NCI-H1105 treated with DMSO at 0.1 percent for 48 hours (cell line): ENCODE measurements around the gene HNRNPR.
"Not testable (repeated sequence)": the region's sequence is repeated elsewhere in the genome, so short reads cannot be mapped to it uniquely, and the experiment has no call there.

Experiments
- DNase-seq: peaks from one replicate; lab custom pipeline; 2025; lab: John Stamatoyannopoulos, UW

The HNRNPR gene

DNA sequence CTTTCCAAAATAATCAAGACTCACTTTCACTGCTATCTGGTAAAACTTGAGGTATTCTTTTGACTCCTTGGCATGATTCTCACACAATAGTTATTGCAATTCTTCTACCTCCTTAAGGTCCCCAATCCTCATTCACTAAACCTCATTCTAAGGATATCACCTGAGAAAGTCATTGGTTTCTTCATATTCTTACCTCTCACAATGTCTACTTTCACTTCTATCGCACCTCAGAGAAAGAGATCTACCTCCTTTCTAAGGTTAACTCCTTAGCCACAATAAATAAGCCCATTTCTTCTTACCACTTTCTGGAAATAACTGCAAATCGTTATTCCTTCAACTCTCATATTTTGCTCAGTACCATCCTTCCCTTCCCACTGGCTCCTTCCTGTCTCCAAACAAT is 18.7 kb downstream of the HNRNPR start:
- DNase-seq, result no peak

DNA sequence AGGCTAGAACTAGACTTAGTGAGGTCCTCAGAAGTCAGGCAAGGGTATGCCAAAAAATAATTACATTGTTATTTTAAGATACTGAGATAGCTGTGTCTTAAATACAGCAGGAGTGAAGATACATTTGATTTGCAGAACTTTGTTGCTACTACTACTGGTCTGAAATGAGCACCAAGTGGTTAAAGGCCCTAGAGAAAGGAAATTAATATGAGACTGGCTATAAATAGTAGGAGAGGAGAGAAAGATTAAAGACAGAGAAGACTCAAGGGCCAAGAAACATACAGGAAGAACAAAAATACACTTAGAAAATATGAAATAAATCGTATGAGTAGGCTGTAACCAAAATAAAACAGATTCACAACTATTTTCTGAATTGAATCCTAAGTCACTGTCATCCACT is 21.3 kb downstream of the HNRNPR start:
- no peak for DNase-seq

DNA sequence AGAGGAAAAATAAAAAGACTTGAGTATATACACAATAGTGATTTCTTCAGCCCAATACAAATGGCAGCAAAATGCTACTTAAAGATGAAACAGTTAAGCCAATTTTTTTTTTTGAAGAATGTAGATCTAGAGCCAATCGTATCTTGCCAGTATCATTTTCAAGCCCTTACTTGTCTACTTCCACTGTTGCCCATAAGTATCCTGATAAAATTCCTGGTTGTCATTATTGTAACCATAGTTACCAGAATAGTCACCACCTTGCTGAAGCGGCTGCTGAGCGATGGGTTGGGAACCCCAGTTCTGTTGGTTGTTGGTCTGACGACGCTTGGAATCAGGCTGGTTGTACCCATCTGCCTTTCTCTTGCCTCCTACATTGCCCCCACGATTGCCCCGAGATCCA is 33.8 kb downstream of the HNRNPR start:
- not testable (repeated sequence) for DNase-seq

DNA sequence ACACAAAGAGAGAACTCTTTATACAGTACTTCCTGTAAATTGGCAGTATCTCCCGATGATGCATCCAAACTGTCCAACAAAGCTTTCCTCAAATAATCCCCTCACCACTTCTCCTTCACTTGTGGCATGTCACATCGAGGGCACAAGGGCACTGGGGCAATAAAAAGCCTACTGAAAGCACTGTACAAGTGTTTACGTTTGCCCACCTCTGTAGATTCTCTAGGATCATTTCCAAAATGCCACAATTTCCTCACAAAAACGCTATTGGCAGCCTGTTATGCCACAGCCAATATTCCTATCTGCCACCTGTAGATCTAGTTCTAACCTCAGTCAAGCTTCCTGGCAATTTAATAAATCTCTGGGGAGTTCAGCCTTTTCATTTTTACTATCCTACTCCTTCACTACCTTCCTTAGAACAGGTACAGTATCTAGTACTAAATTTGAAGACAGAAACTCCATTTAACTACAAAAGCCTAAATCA is 39.9 kb downstream of the HNRNPR start:
- DNase-seq, result no peak

DNA sequence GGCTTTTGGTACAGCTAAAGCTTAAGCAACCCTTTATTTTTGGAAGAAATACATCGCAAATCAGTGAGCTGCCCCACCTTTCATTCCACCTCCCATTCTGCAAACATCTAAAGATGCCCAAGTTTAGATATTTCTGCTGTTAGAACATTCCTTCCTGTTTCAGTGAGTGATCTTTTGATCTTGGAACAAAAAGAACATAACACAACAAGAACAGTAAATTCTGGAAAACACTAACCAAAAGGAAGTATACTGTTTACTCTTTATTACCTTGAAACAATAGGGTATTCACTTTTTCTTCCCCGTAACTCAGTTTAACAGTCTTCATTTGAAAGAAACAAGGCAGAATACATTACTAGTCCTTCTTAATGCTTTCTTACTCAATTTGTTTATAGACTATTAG is 40.6 kb downstream of the HNRNPR start:
- DNase-seq, result no peak

DNA sequence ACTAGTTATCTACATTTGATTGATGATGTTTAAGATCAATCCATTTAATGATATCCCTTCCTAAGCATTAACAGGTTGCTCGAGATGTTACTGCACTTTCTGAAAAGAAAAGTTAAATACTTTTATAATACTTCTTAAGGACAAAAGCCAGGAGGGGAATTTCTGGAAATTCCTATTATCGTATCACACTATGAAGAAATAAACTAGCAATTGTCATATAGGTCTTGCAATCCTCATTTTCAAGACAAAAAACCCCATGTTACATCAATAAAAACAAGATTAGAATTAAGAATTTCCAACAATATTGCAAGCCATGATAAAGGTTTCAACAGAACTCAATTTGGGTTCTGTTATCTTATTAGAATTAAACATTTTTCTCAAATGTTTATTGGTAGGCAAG is 47.2 kb downstream of the HNRNPR start:
- DNase-seq, result no peak

DNA sequence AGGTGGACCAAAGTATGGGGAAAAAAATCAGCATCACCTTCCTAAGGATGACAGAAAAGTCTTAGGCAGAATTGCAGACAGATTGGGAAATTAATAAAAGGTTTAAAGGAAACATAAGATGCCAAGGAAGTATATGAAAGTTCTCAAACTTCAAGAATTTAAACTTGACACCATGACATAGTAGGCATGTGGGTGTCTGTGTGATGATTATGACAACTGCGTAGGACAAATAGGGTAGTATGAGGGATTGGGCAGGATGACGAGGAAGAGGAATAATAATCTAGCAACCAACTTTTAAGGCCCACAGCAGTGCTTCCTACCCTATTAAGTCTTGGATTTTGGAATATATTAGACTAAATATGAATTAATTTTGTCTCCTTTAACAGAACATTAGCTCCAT is 52.4 kb downstream of the HNRNPR start:
- no peak for DNase-seq

DNA sequence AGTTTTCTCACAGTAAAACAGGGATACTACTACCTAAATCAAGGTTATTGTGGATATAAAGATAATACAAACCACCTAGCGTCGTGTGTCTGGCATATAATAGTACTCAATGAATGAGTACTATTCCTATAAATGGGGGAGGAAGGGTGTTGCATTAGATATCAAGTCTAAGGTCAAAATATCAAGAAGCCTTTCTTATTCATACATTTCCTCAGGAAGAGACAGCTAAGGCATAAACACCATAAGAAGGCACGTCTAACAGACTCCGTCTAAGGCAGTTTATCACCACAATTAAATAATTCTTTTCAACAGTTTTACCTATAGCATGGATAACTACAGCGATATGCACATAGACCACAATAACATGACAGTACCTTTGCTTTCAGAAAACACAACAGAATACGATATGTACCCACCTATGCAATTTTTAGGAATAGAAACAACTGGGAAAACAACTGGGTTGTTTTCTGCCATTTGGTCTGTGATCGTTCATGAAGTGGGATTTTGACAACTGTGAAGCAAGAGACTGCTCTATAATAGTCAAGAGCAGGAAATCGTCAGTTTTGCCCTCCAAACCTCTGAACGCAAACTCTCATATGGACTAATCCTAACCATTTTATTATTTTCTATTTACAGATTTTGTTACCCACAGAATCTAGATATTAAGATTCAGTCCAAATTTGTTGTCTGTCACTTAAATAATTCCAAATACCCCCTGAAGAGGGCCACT is 53.1 kb downstream of the HNRNPR start:
- no peak for DNase-seq

DNA sequence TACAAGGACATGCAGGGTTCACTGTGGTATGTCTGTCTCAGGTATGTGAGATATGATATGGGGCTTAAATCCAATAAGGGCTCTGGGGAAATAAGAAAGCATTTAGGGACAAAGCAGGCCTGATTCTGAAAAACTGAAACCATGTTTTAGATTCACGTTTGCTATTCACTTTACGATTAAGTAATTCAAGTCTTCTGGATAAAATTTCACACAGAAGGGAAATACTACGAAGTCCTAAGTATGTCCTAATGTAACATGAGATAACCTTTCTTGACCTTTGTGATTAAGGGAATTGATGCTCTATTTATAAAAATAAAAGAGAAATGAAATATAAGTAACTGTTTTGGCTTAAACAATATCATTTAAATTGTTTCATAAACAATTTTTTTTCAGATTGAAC is 55.4 kb downstream of the HNRNPR start:
- no peak for DNase-seq

DNA sequence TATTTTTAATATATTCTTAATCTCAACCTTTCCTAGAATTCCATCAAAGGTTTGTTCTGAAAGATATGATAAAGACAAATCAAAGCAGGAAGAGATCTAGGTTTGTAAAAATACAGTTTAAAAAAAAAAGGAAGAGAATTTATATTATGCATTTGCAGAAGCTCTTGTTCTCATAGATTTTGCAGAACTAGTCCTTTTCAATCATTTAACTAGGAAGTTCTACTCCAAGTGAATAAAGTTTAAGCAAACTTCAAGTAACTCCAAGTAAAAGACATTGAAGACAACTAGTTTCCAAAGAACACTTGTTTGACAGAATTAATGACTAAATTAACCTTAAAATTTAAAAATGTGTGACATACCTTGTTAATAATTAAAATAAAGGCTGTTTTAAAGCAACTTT is 55.9 kb downstream of the HNRNPR start:
- DNase-seq, result no peak

DNA sequence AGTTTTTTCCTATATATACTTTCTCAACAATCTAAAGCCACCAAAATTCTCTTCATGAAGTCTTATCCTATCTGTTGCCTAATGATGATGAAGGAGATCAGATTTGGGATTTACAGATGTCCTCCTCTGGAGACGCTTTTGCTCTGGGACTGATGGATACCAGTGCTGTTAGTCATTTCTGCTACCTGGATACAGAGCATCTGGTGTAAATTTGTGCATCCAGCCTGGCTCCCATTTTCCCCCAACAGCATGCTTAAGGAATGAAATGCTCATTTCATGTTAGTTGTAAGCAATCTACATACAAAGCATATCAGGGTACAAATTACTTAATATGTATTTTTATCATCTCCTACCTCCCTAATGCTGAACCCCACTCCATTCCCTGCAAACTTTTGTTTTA is 57.7 kb downstream of the HNRNPR start:
- no peak for DNase-seq

DNA sequence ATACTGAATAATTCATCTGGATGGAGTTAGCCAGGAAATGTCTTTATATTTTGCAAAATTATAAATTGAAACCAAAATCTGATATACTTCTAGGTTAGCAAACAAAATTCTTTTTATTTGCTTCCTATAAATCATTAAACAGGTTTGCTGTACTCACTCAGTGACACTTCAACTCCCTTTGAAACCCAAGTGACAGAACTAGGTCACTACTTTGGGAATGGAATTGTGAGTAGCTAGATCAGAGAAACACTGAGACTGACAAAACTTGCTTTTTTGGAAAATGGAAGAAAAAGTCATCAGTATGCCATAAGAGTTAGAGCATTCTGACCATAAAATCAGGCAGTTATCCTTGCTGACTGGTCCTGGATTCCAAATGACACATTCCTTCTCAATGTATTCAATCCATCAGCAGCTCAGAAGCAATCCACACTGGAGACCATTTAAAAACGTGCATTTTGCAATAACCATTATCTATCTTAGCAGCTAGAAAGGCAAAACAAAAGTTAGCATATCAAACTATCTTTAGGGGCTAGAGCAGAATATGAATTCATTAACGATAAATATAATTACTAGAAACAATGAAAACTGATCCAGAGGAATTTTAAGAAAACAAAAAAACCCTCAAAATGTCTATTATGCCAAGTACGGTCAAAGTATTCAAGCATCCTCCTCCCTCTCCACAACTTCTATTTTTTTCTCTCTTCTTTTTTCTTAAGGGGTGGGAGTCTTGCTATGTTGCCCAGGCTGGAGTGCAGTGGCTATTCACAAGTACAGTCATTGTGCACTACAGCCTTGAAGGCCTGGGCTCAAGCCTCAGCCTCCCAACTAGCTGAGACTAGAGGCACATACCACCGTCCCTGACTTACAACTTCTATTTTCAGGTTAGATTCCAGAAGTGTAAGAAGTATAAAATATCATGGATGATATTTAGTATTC is 60.1 kb downstream of the HNRNPR start:
- DNase-seq, result no peak

DNA sequence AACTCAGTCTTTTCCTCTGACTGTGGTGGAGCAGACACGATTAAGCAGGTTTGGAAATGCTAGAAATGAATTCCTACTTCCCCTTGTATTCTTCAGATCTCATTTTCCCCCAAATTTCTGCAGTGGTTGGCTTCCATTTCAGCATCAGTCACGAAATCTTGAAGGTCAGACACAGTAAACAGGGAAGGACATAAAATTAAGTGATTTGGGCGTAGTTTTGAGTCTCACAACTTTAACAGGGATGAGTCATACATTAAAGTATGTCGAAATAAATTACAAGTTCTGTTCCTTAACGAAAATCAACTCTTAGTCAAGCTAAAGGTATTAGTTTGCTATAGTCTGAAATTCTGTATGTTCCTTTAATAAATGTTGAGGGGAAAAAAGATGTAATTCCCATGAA is 61.1 kb downstream of the HNRNPR start:
- no peak for DNase-seq

DNA sequence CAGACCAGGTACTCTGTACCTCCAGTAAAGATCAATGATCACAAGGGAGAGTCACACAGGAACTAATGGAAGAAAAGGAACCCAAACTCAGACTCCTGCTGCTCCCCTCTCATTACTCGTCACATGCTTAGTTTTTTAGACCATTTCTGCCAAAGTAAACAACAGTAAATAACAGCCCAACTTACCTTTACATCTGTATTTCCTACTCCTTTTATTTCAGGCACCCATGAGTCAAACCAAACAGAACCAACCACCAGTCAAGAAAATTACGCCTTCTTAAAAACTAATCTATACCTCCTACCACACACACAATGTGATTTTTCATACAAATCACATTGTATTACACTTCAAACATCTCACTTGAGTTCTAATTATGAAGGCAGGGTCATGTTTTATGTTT is 65.4 kb downstream of the HNRNPR start:
- no peak for DNase-seq

DNA sequence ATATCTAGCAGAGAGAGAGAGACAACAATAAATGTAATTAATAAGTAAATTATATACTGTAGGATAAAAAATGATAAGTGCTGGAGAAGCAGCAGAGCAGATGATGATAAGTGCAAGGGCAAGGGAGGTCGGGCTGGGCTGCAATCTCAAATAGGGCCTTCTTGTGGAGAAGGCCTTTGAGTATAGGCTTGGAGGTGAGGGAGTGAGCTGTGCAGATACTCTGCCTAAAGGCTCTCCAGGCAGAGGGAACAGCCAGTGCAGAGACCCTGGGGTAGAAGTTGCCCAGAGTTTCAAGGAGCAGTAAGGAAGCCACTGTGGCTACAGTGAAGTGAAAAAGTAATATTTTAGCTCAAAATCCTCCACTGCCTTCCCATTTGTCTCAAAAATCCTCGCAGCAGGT is 67.6 kb downstream of the HNRNPR start:
- DNase-seq, result no peak

DNA sequence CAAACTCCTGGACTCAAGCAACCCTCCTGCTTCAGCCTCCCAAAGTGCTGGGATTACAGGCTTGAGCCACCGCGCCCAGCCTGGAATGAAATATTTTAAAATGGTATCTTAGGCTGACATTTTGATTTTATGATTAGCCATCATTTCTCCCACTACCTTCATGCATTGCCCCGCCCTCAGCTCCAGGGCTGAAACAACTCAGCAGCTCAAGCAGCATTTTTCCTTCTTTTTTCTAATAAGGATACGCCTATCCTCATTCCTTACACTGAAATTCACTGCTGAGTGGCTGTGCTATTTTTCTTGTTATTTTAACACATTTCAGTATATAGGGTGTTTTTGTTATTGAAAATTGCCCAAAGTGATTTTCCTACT is 70.0 kb downstream of the HNRNPR start:
- no peak for DNase-seq

DNA sequence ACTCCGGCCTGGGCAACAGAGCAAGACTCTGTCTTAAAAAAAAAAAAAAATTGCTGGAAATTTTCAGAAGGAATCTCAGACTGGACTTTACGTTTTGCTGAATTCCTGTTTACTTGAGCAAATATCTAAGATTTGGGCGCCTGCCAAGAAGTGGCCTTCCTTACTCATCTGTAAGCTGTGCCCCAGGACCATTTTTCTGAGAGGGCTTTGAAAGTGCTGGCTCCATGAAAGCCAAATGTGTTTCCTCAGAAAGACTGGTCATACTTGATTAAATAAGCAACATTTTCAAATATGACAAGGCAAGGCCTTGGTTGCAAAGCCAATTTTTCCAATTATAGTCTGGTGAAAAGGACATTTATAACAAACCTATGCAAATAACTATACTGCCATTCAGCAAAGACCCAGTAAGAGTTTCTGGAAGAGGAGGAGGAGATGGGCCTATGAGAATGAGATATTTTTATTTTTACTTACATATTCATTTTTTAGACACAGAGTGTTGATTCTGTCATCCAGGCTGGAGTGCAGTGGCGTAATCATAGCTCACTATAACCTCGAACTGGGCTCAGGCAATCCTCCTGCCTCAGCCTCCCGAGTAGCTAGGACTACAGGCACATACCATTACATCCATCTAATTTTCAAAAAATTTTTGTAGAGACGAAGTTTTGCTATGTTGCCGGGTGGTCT is 70.5 kb downstream of the HNRNPR start:
- DNase-seq, result no peak

DNA sequence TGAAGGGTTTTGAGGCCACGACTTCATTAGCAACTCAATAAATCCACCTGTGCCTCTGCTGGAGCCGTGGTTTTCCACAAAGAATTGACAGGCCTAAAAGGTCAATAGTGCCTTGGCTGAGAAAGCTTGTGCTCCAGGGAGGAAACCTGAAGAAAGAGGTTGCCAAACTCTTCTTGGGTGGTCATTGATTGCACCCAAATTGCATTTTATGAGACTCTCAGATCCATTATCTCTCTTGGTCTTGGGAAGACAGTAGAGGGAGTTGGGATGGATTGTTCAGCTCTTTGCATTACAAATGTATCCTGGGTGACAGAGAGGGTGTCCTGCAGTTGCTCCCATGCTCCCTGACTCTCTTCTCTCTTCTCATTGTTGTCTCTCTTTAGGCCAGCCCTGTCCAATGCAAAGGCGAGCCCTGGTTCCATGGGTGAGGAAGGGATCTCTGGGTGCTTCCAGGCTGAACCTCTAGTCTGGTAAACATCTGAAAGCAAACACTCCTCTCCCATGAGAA is 80.7 kb downstream of the HNRNPR start:
- DNase-seq, result no peak

DNA sequence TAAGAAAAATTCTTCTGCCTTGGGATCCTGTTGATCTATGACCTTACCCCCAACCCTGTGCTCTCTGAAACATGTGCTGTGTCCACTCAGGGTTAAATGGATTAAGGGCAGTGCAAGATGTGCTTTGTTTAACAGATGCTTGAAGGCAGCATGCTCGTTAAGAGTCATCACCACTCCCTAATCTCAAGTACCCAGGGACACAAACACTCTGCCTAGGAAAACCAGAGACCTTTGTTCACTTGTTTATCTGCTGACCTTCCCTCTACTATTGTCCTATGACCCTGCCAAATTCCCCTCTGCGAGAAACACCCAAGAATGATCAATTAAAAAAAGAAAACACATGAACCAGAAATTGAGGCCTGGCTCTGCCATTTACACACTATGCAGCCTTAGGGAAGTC is 86.0 kb downstream of the HNRNPR start:
- not testable (repeated sequence) for DNase-seq

DNA sequence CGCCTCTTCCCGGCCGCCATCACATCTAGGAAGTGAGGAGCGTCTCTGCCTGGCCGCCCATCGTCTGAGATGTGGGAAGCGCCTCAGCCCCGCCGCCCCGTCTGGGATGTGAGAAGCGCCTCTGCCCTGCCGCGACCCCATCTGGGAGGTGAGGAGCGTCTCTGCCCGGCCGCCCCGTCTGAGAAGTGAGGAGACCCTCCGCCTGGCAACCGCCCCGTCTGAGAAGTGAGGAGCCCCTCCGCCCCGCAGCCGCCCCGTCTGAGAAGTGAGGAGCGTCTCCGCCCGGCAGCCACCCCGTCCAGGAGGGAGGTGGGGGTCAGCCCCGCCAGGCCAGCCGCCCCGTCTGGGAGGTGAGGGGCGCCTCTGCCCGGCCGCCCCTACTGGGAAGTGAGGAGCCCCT is 86.7 kb downstream of the HNRNPR start:
- DNase-seq, result not testable (repeated sequence)
